ENCODE measurements around the gene DHRS7B. TPM values are rescaled to one million over a fixed set of nuclear protein-coding genes. Genes with fewer than 3 reads are reported as not detected.
"Not testable (repeated sequence)": the region's sequence is repeated elsewhere in the genome, so short reads cannot be mapped to it uniquely, and the experiment has no call there.

DHRS7B gene
- polyA plus RNA-seq, 1 experiment: 12.5 TPM

DNA sequence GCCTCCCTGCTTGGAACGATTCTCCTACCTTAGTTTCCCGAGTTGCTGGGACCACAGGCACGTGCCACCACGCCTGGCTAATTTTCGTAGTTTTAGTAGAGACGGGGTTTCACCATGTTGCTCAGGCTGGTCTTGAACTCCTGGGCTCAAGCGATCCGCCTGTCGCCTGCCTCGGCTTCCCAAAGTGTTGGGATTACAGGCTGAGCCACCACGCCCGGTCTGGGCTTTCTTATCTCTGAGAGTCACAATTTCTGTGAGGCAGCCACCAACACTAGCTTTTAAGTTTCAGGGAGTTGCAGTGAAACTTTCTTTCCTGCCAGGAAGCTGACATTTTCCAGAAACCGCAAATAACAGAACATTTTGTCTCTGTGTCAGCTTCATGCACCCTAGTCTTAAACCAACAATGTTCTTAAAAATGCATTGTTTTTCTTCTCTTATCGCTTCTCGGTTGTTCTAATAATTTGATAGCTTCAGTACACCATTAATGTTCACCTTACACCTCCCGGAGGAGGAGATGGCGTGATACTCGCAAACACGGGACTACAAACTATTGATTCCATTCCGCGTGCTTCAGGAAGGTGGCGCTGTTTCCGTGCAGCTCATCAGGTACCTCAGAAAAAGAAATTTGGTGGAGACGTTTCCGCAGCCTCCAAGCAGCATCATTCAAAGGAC, 7.4 kb upstream of the DHRS7B start:
- no peak overlapping the region for H3K27ac ChIP-seq (ENCODE audit: low read depth, low read length)
- DNase-seq (ENCODE audit: low read depth, low spot score): peak; percentile 18
- no peaks in the 10 kb centered on the region for H3K9me3 ChIP-seq (ENCODE audit: control insufficient read depth, insufficient read depth, low read length)
- ChIA-PET CTCF (interaction anchor here (0.6 to 6.4 kb wide), 52 partner anchors 8 to 465 kb away, joined by 3 to 78 read pairs (median 5); no protein-coding TSS in a partner anchor), POLR2A (no interaction called here)
- H3K4me3 ChIP-seq (ENCODE audit: low read depth, low read length): no peak overlapping the region
- peaks cover 23% of the 10 kb centered on the region for H3K27me3 ChIP-seq (ENCODE audit: control insufficient read depth, insufficient read depth, low read length)
- TF ChIP-seq, protein P1, sequence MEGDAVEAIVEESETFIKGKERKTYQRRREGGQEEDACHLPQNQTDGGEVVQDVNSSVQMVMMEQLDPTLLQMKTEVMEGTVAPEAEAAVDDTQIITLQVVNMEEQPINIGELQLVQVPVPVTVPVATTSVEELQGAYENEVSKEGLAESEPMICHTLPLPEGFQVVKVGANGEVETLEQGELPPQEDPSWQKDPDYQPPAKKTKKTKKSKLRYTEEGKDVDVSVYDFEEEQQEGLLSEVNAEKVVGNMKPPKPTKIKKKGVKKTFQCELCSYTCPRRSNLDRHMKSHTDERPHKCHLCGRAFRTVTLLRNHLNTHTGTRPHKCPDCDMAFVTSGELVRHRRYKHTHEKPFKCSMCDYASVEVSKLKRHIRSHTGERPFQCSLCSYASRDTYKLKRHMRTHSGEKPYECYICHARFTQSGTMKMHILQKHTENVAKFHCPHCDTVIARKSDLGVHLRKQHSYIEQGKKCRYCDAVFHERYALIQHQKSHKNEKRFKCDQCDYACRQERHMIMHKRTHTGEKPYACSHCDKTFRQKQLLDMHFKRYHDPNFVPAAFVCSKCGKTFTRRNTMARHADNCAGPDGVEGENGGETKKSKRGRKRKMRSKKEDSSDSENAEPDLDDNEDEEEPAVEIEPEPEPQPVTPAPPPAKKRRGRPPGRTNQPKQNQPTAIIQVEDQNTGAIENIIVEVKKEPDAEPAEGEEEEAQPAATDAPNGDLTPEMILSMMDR (IDR thresholded peaks at IDR 0.05; ENCODE audit: low read depth, low read length): peak; percentile 92

DNA sequence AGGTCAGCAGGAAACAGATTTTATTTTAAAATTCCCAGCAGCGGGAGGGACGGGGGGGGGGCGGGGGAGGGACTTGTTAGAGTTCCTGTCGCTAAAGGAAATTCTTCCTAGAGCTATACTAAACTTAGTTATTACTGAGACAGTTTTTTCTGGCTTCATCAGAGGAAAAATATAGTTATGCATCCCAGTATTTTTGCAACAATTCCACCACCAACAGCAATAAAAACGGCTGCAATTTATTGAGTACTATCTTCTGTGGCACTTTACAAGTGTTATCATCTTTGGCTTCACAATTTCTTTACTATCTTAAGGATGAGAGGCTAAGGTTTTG, 6.9 kb upstream of the DHRS7B start:
- H3K9me3 ChIP-seq (ENCODE audit: control insufficient read depth, insufficient read depth, low read length): no peaks in the 10 kb centered on the region
- no peak overlapping the region for H3K27ac ChIP-seq (ENCODE audit: low read depth, low read length)
- TF ChIP-seq, protein P1 (IDR thresholded peaks at IDR 0.05; ENCODE audit: low read depth, low read length): no peak
- no peak overlapping the region for H3K4me3 ChIP-seq (ENCODE audit: low read depth, low read length)
- no peak for DNase-seq (ENCODE audit: low read depth, low spot score)
- CTCF ChIA-PET: interaction anchor here (0.6 to 6.4 kb wide), 41 partner anchors 9 to 464 kb away, joined by 3 to 78 read pairs (median 6); no protein-coding TSS in a partner anchor
- H3K27me3 ChIP-seq (ENCODE audit: control insufficient read depth, insufficient read depth, low read length): peaks cover 23% of the 10 kb centered on the region
- POLR2A ChIA-PET: no interaction called here

DNA sequence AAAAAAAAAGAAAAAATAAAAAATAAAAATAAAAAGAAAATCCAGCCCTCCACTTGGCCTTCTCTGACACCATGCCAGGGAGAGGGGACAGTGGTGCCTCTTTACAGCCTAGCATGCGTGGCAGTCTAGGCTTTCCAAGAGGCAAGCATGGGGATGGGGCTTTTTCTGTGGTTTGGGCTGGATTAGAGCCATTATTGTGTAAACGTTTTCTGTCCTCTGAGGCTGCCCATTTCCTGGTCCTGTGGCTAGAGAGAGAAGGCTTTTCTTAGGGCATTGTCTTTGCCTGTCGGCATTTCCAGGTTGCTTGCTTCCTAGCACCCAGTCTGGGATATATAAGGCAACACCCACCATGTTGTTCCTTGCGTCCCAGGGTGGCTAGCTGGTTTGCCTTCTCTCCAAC, 2.7 kb upstream of the DHRS7B start:
- TF ChIP-seq, protein P1 (IDR thresholded peaks at IDR 0.05; ENCODE audit: low read depth, low read length): no peak
- H3K27ac ChIP-seq (ENCODE audit: low read depth, low read length): no peak overlapping the region
- no peaks in the 10 kb centered on the region for H3K9me3 ChIP-seq (ENCODE audit: control insufficient read depth, insufficient read depth, low read length)
- POLR2A ChIA-PET: no interaction called here
- DNase-seq (ENCODE audit: low read depth, low spot score): no peak
- no peak overlapping the region for H3K4me3 ChIP-seq (ENCODE audit: low read depth, low read length)
- H3K27me3 ChIP-seq (ENCODE audit: control insufficient read depth, insufficient read depth, low read length): peaks cover 8% of the 10 kb centered on the region
- CTCF ChIA-PET: interaction anchor here (0.6 kb wide), 1 partner anchor 89 kb away, joined by 3 read pairs; no protein-coding TSS in a partner anchor

DNA sequence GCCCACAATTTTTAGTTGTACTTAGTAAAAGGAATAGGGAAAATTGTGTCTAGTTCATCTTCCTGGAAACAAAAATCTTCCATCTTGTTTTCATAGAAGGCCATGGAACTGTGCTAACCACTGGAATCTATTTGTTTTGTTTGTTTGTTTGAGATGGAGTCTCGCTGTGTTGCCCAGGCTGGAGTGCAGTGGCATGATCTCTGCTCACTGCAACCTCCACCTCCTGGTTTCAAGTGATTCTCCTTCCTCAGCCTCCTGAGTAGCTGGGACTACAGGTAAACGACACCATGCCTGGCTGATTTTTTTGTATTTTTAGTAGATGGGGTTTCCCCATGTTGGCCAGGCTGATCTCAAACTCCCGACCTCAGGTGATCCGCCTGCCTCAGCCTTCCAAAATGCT, 2.2 kb upstream of the DHRS7B start:
- H3K27ac ChIP-seq (ENCODE audit: low read depth, low read length); DNase-seq (ENCODE audit: low read depth, low spot score); H3K27me3 ChIP-seq (ENCODE audit: control insufficient read depth, insufficient read depth, low read length); H3K4me3 ChIP-seq (ENCODE audit: low read depth, low read length); CTCF ChIA-PET; H3K9me3 ChIP-seq (ENCODE audit: control insufficient read depth, insufficient read depth, low read length); POLR2A ChIA-PET: not testable (repeated sequence)

DNA sequence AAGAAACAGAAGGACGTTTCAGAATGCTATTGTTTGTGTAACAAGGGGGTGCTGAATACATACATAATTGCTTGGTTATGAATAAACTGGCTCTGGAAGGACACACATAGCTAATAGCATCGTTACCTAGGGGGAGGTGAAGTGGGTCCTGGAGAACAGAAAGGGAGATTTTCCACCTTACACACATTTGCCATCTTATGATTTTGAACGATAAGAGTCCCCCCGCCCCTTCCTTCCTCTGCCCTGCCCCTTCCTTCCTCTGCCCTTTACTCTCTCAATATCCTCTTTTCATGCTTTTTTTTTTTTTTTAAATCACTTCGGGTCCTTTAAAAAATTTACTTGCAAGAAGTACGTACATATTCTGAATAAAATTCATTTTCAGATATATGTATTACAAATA, 902 bp upstream of the DHRS7B start:
- POLR2A ChIA-PET: no interaction called here
- Histone ChIP-seq H3K4me3 (ENCODE audit: low read depth, low read length) (no peak overlapping the region), H3K27me3 (ENCODE audit: control insufficient read depth, insufficient read depth, low read length) (peaks cover 8% of the 10 kb centered on the region), H3K9me3 (ENCODE audit: control insufficient read depth, insufficient read depth, low read length) (no peaks in the 10 kb centered on the region), H3K27ac (ENCODE audit: low read depth, low read length) (no peak overlapping the region)
- no peak for DNase-seq (ENCODE audit: low read depth, low spot score)
- TF ChIP-seq, protein P1 (IDR thresholded peaks at IDR 0.05; ENCODE audit: low read depth, low read length): no peak
- CTCF ChIA-PET: interaction anchor here (8.9 kb wide), 1 partner anchor 387 kb away, joined by 71 read pairs; no protein-coding TSS in a partner anchor
